GM12872 (cell line): ENCODE data around the gene NFE2.

ENCODE experiments used
- CTCF ChIP-seq: IDR thresholded peaks from 3 replicates; pipeline ENCODE4 v1.5.1; 2011; ENCODE audit warnings: low read depth, mild to moderate bottlenecking, low read length, moderate library complexity; ENCODE audit not compliant: insufficient read depth

The NFE2 gene

GRCh38 chr12:54258201-54258681 lies 42.6 kb downstream of the NFE2 start:
- TF ChIP-seq CTCF, result no peak

- TF ChIP-seq CTCF, result no peak
Observed at GRCh38 chr12:54257332-54257731, 43.5 kb downstream of the NFE2 start.

GRCh38 chr12:54253240-54253639 lies 47.6 kb downstream of the NFE2 start:
- no peak for TF ChIP-seq CTCF

GRCh38 chr12:54251667-54252284 lies 49.0 kb downstream of the NFE2 start:
- TF ChIP-seq CTCF, result peak; percentile 60

GRCh38 chr12:54249489-54249888 lies 51.3 kb downstream of the NFE2 start:
- TF ChIP-seq CTCF, result no peak

- no peak for TF ChIP-seq CTCF
Observed at GRCh38 chr12:54246011-54246641, 54.7 kb downstream of the NFE2 start.
